Liver (tissue), 9 donors: Measurements from ENCODE around the gene DPY19L2. TPM values are rescaled to one million over a fixed set of nuclear protein-coding genes. Genes with fewer than 3 reads are reported as not detected.
"Not testable (repeated sequence)": the region's sequence is repeated elsewhere in the genome, so short reads cannot be mapped to it uniquely, and the experiment has no call there.

Experiments used
- DNase-seq: peaks from one replicate; pipeline ENCODE4 v3.0.0-alpha.2; 2017; ENCODE audit warnings: low spot score
- H3K27ac ChIP-seq, 2 donors: one replicate each; pipeline ENCODE4 v1.7.0; 2013; ENCODE audit warnings: inconsistent platforms in 2 of 2, low read length in 2 of 2, control low read depth in 1 of 2, low read depth in 1 of 2, mild to moderate bottlenecking in 1 of 2
- H3K27me3 ChIP-seq, 4 donors: one replicate each; pipeline versions ENCODE4 v1.6.1 to v1.7.0; 2013; ENCODE audit warnings: low read length in 3 of 4, inconsistent platforms in 1 of 4, mild to moderate bottlenecking in 1 of 4, moderate library complexity in 1 of 4; ENCODE audit not compliant: control insufficient read depth in 4 of 4, insufficient read depth in 4 of 4
- H3K36me3 ChIP-seq, 4 donors: one replicate each; pipeline versions ENCODE4 v1.6.1 to v1.7.0; 2013; ENCODE audit warnings: low read length in 3 of 4, mild to moderate bottlenecking in 3 of 4, low read depth in 1 of 4, moderate library complexity in 1 of 4; ENCODE audit not compliant: control insufficient read depth in 4 of 4, insufficient read depth in 3 of 4
- H3K4me1 ChIP-seq, 4 donors: one replicate each; pipeline versions ENCODE4 v1.6.1 to v1.7.0; 2013; ENCODE audit warnings: low read length in 3 of 4, mild to moderate bottlenecking in 3 of 4, moderate library complexity in 1 of 4; ENCODE audit not compliant: control insufficient read depth in 4 of 4, insufficient read depth in 4 of 4
- H3K4me3 ChIP-seq, 3 donors: one replicate each; pipeline versions ENCODE4 v1.6.1 to v1.7.0; 2013; ENCODE audit warnings: low read length in 3 of 3, control low read depth in 1 of 3, low read depth in 1 of 3, mild to moderate bottlenecking in 1 of 3
- H3K9ac ChIP-seq, 2 donors: one replicate each; pipeline ENCODE4 v1.7.0; 2013; ENCODE audit warnings: low read length in 2 of 2, mild to moderate bottlenecking in 2 of 2, moderate library complexity in 2 of 2, control low read depth in 1 of 2, low read depth in 1 of 2
- H3K9me3 ChIP-seq, 4 donors: one replicate each; pipeline versions ENCODE4 v1.6.1 to v1.7.0; 2013; ENCODE audit warnings: low read length in 3 of 4; ENCODE audit not compliant: control insufficient read depth in 4 of 4
- FOXA1 ChIP-seq: IDR thresholded peaks from 2 replicates; pipeline ENCODE4 v1.6.1; 2016; ENCODE audit warnings: antibody characterized with exemption
- FOXA2 ChIP-seq: IDR thresholded peaks from 2 replicates; pipeline ENCODE4 v1.6.1; 2016; ENCODE audit warnings: antibody characterized with exemption
- HNF4A ChIP-seq, 2 donors: conservative IDR thresholded peaks; 2 replicates each; pipeline ENCODE4 v1.6.1; 2016; ENCODE audit warnings: antibody characterized with exemption in 2 of 2, mild to moderate bottlenecking in 2 of 2
- RAD21 ChIP-seq, 2 donors: IDR thresholded peaks; 2 replicates each; pipeline ENCODE4 v1.6.1; 2016; ENCODE audit warnings: antibody characterized with exemption in 2 of 2, mild to moderate bottlenecking in 2 of 2
- RXRA ChIP-seq, 2 donors: IDR thresholded peaks; 2 replicates each; pipeline ENCODE4 v1.6.1; 2017 to 2018; ENCODE audit warnings: antibody characterized with exemption in 2 of 2, mild to moderate bottlenecking in 1 of 2
- SP1 ChIP-seq: IDR thresholded peaks from 2 replicates; pipeline ENCODE4 v1.6.1; 2018; ENCODE audit warnings: antibody characterized with exemption, mild to moderate bottlenecking
- YY1 ChIP-seq: IDR thresholded peaks from 2 replicates; pipeline ENCODE4 v1.6.1; 2016; ENCODE audit warnings: antibody characterized with exemption, mild to moderate bottlenecking
- WGBS: extraction: QIAGEN DNeasy Blood & Tissue Kit; methylation state at CpG from one replicate; pipeline ENCODE4 v1.1.7; 2013; 5-methylcytosine and 5-hydroxymethylcytosine counted together
- polyA plus RNA-seq, 2 donors: library from polyadenylated mRNA; stranded (reverse) in 1 of 2; unstranded in 1 of 2; fragments of 200-250 nt in 1 of 2; fragments of >200 nt in 1 of 2; fragmentation: Nextera tagmentation in 1 of 2; extraction: Ambion mirVana in 1 of 2; gene quantifications; one replicate each; pipeline versions ENCODE4 v1.2.1 to v1.2.3, GENCODE V29; 2013 to 2015
- total RNA-seq, 2 donors: library from RNA; depleted of rRNA; stranded (reverse); fragments of >200 nt; gene quantifications; one replicate each; pipeline ENCODE4 v1.2.3, GENCODE V29; 2014
- TF ChIP-seq, protein P1 (sequence below): IDR thresholded peaks from 2 replicates; pipeline ENCODE4 v1.6.1; 2016; ENCODE audit warnings: antibody characterized with exemption
- donor health status: healthy.
- donor health status: healthy.
- donor health status: healthy.
- donor health status: healthy.
- donor health status: healthy.

The DPY19L2 gene
- total and polyA plus RNA-seq, 4 donors, result 0.13 to 2.8 (median 0.32) TPM

DNA sequence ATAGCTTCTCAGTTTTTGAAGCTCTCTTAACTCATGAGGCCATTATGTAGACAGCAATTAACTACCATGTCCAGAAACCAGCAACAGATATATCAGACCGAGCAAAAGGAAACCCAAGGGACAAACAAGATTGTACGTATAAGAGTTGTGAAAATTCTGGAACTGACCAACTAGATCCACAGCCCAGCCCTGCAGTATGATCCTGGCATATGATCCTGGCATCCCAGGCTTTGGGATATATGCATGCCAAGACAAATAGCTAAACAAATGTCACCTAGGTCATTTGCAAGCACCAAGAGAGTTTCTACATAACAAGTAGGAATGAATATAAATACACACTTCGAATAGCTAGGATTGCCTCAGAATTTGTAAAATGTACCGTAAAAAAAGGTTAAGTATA, 44.0 kb downstream of the DPY19L2 start:
- peak; percentile 42 to 59 for TF ChIP-seq RXRA (IDR thresholded peaks at IDR 0.05)
- TF ChIP-seq SP1, result peak; percentile 17
- TF ChIP-seq FOXA2, result peak; percentile 48
- TF ChIP-seq RAD21 (IDR thresholded peaks at IDR 0.05), result peak in 1 of 2 donors; percentile 14
- TF ChIP-seq, protein P1, sequence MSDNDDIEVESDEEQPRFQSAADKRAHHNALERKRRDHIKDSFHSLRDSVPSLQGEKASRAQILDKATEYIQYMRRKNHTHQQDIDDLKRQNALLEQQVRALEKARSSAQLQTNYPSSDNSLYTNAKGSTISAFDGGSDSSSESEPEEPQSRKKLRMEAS, result peak; percentile 25
- TF ChIP-seq HNF4A (conservative IDR thresholded peaks at IDR 0.05), result peak in 1 of 2 donors; percentile 47
- peak; percentile 28 for TF ChIP-seq YY1
- TF ChIP-seq FOXA1, result peak; percentile 16
- H3K36me3 ChIP-seq, H3K9me3 ChIP-seq, H3K4me3 ChIP-seq, H3K27me3 ChIP-seq, H3K9ac ChIP-seq, H3K4me1 ChIP-seq, DNase-seq, H3K27ac ChIP-seq: not testable (repeated sequence)
- WGBS, result 35% methylated on average over 4 of the region's 4 CpGs

GRCh38 chr12:63615544-63615943, 52.7 kb downstream of the DPY19L2 start:
- not testable (repeated sequence) for H3K9ac ChIP-seq, H3K27ac ChIP-seq, DNase-seq, H3K36me3 ChIP-seq, H3K4me1 ChIP-seq, H3K9me3 ChIP-seq, H3K4me3 ChIP-seq, H3K27me3 ChIP-seq
- WGBS, result 77% methylated on average over 1 of the region's 1 CpG

- WGBS, result 72% methylated on average over 2 of the region's 2 CpGs
- H3K4me3 ChIP-seq, DNase-seq, H3K27ac ChIP-seq, H3K9me3 ChIP-seq, H3K4me1 ChIP-seq, H3K9ac ChIP-seq, H3K27me3 ChIP-seq, H3K36me3 ChIP-seq: not testable (repeated sequence)
Observed at GRCh38 chr12:63611285-63611684, 57.0 kb downstream of the DPY19L2 start.

DNA sequence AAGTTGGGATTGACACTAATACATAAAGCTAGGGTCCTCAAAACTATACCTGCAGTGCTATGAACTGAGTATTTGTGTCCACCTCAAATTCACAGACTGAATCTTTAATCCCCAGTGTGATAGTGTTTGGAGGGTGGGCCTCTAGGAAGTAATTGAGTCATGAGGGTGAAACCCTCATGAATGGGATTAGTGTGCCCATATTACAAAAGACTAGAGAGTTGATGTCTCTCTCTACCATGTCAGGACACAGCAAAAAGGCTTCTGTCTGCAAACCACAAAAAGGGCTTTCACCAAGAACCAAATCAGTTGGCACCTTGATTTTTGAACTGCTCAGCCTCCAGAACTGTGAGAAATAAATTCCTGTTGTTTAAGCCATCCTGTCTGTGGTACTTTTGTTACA, 59.0 kb downstream of the DPY19L2 start:
- not testable (repeated sequence) for H3K9ac ChIP-seq

GRCh38 chr12:63604985-63605384, 63.3 kb downstream of the DPY19L2 start:
- not testable (repeated sequence) for H3K36me3 ChIP-seq, H3K27me3 ChIP-seq, H3K4me3 ChIP-seq, H3K27ac ChIP-seq, H3K9ac ChIP-seq, DNase-seq, H3K4me1 ChIP-seq, H3K9me3 ChIP-seq
- 80% methylated on average over 3 of the region's 3 CpGs for whole genome bisulfite sequencing

More for the DNA sequence above, 59.0 kb downstream of the DPY19L2 start:
- H3K4me3 ChIP-seq, H3K27ac ChIP-seq, H3K36me3 ChIP-seq, H3K4me1 ChIP-seq, H3K9me3 ChIP-seq, DNase-seq, H3K27me3 ChIP-seq: not testable (repeated sequence)

GRCh38 chr12:63594828-63595227, 73.5 kb downstream of the DPY19L2 start:
- WGBS, result 33% methylated on average over 4 of the region's 4 CpGs
- DNase-seq, H3K27me3 ChIP-seq, H3K9ac ChIP-seq, H3K4me3 ChIP-seq, H3K9me3 ChIP-seq, H3K4me1 ChIP-seq, H3K27ac ChIP-seq, H3K36me3 ChIP-seq: not testable (repeated sequence)

DNA sequence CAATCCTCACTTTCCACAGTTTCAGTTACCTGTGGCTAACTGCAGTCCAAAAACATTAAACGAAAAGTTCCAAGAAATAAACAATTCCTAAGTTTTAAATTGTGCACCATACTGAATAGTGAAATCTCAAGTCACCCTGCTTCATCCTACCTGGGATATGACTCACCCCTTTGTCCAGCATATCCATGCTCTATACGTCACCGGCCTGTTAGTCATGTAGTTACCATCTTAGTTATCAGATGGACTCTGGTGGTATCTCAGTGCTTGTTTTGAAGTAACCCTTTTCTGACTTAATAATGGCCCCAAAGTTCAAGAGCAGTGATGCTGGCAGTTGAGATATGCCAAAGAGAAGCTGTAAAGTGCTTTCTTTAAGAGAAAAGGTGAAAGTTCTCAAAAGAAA, 83.9 kb downstream of the DPY19L2 start:
- not testable (repeated sequence) for H3K27ac ChIP-seq, H3K4me3 ChIP-seq, DNase-seq, H3K27me3 ChIP-seq, H3K36me3 ChIP-seq, H3K4me1 ChIP-seq, H3K9me3 ChIP-seq, H3K9ac ChIP-seq
- WGBS, result 82% methylated on average over 3 of the region's 3 CpGs

- not testable (repeated sequence) for H3K9me3 ChIP-seq, H3K4me1 ChIP-seq, H3K27ac ChIP-seq, H3K9ac ChIP-seq, DNase-seq, H3K36me3 ChIP-seq, H3K27me3 ChIP-seq, H3K4me3 ChIP-seq
- WGBS, result 39% methylated on average over 1 of the region's 1 CpG
Observed at GRCh38 chr12:63583289-63583688, 85.0 kb downstream of the DPY19L2 start.
